NT2/D1 (cell line): ENCODE measurements around the gene FGF11.

Source experiments
- SUZ12 ChIP-seq: IDR thresholded peaks from 2 replicates; pipeline ENCODE4 v1.6.1; 2011; ENCODE audit not compliant: insufficient read length, insufficient read depth; ENCODE audit errors: extremely low read depth
- YY1 ChIP-seq: IDR thresholded peaks from 2 replicates; pipeline ENCODE4 v1.6.1; 2011; ENCODE audit not compliant: insufficient read length, insufficient read depth

DNA sequence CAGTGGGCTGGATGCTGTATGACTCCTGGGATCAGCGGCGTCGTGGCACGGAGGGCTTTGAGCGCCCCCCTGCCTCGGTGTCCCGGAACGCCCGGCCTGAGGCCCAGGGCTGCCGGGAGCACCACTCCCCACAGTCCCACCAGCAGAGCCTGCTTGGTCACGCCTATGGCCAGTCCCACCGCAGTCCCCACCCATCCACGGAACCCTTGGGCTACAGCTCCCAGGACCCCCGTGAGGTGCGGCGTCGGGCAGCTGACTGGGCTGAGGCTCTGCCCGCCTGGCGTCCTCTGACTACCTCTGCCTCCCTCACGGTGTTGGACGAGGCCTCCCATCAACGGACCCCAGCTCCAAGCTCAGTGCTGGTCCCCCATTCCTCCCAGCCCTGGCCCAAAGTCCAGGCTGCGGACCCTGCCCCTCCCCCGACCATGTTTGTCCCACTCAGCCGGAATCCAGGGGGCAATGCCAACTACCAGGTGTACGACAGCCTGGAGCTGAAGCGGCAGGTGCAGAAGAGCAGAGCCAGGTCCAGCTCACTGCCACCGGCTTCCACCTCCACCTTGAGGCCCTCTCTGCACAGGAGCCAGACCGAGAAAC is 12.3 kb upstream of the FGF11 start:
- TF ChIP-seq SUZ12 (no peak), YY1 (no peak)
